NCI-H82 (cell line): Measurements from ENCODE around the gene FSTL4.
A peak's percentile ranks its signal among the peaks of the same experiment; 100 is the strongest.

ENCODE experiments used
- DNase-seq: peaks from one replicate; lab custom pipeline; 2025; lab: John Stamatoyannopoulos, UW

Gene FSTL4

DNA sequence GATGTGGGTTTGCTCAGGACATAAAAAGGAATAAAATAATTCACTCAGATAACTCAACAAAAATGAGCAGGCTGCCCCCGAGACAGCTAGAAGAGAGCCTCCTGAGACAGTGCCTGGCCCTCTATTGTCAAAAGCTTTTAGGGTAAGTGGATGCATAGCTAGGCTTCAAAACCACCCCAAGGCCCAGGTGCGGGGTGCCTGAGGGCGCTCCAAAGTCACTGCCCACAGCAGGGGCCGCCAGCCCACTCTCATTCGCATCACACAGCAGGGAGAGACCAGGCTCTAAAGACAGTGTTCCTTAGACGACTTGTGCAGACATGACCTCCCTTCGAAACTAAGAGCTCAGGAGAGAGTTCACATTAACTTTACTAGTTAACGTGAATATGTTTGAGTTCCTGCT, 271.5 kb downstream of the FSTL4 start:
- no peak for DNase-seq

- no peak for DNase-seq
These were observed 272.2 kb downstream of the FSTL4 start for GRCh38 chr5:133340002-133340755.

GRCh38 chr5:133338504-133339355, 273.6 kb downstream of the FSTL4 start:
- no peak for DNase-seq

GRCh38 chr5:133337795-133338445, 274.4 kb downstream of the FSTL4 start:
- no peak for DNase-seq

DNA sequence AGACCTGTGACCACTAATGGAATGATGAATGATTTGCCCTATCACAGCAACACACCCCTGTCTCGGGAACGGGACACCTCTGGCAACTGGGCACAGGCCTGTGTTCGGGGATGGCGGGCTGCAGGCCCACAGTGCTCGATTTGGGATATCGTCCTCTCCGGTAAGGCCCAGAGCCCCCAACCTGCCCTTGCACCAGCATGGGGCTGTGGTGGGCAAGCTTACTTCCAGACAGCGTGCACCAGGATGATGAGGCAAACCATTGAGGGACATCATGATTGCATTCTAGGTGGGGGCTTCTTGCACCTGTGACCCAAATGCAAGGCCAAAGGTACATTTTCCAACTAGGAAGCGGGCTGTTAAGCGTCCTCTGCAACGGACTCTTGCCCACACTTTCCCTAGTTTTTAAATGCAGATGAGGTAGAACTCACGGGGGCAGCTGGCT, 275.4 kb downstream of the FSTL4 start:
- DNase-seq: no peak

DNA sequence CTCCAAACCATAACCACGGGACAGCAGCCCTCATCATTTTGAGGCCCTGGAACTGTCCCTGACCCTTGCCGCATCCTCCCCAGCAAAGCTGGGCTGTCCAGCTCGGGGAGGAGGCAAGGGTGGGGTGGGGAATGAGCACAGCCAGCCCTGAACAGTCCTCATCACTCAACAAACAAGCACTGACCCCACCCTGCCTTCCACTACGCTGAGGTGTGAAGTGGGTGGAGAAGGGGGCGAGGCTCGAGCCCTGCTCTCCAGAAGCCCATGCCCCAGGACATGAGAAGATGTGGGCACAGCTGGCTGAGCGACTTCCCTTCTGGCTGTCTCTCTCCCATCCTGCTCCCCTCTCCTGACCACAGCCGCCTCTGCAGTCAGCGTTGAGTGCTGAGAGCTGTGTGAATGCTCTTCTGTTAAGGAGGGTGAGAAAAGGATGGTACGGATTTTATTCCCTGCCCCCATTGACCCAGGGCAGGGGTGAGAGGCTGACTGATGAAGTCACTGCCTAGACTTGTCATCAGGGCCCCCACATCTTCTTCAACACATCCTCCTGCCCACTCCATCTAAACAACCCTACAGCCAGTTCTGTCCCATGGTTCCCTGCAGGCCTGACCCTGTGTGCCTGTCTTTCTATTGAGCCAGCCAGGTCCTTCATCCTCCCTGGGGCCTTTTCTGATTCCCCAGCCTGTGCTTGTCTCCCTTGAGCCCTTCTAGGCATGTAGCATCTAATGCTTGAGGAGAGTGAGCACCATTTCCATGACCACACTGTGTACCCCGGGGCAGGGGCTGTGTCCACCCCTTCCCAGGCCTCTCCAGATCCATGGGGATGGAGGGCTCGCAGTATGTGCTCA, 276.0 kb downstream of the FSTL4 start:
- no peak for DNase-seq

DNA sequence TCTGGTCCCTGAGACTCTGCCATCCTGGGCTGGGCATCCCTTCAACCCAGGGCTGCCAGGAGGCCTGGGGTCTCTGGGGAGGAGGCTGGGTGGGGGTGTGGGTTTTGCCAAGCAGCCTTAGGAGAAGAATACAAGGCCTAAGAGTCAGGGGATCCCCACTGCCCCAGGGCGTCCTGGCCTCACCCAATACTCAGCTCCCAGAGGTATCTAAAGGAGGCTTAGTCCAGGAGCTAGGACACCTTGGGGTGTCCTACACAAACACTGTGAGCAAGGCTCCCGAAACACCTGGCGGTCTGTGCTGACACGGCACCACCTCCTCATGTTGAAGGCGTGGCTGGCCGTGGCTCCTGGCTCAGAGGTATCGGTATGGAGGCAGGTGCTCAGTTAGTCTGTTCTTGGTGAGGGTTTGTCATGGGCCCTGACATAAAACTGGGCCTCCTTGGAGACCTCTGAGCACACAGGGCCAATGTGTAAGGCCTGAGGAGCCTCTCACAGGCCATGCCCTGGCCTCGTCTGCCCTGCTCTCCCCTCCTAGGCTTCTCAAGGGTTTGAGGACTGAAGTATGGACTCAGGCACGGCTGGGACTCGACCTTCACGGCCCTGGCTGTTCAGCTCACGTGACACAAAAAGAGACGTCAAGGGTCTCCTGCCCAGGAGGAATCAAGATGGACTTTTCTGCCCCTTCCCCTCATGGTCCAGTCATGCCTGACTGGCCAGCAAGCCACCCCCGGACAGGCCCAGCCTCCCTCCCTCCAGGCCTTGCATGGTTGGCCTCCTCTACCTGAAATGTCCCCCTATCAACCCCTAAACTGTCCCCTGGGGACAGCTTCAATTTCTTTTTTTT, 277.3 kb downstream of the FSTL4 start:
- no peak for DNase-seq

DNA sequence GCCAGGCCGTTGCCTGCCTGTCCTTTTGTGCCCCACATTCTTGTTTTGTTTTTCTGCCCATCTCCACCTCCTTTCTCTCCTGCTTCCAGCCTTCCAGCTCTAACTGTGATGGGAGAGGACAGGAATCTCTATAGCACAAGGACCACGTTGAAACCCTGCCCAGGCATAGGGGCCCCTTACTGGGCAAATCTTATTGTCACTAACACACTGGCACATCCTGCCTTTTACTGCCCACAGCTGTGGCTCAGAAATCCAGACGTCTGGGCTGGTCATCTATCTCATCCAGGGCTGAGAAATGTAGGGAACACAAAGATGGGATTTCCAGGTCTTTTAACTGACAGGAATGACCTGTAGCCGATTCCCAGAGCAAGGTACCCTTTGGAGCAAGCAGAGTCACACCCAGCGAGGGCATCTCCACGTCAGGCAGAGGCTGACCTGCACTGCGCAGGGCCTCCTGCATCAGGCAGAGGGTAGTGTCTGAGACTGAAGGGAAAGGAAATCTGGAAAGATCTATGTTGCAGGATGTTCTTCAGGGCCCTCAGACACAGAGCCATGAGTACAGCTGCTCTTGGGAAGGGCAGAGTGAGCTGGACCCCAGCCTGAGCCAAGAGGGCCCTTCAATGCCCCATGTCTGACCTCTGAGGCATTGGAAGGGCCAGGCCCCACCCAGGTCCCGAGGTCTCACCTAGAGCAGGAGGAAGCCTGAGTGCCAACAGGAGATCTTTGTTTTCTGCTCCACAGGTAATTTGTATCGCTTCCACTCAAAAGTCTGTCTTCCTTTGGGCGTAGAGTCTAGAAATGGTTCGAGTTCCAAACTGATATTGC, 278.8 kb downstream of the FSTL4 start:
- no peak for DNase-seq

DNA sequence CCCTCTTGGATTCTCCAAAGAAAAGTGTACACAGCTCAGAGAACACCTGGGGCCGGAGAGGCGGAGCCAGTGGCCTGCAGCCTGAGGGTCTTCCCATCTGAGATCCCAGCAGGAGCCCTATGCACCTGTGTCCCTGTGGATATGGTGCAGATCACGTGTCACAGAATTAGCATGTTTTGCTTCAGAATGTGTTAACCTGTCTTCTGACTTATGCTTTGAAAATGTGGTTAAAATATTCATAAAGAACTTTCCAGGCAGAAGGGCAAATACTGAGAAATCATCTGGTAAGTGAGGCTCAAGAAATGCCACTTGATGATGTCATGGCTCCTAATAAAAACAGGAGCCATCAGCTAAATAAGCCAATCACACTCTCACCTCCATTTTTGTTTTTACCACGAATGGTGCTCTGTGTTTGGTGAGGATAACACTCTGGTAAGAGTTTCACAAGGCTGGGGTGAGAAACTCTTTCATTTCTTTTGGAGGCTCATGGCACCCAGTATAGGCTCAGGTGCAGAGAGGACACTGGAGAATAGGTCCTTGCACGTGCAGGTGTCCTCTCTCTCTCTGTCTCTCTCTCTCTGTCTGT, 279.8 kb downstream of the FSTL4 start:
- DNase-seq: no peak

DNA sequence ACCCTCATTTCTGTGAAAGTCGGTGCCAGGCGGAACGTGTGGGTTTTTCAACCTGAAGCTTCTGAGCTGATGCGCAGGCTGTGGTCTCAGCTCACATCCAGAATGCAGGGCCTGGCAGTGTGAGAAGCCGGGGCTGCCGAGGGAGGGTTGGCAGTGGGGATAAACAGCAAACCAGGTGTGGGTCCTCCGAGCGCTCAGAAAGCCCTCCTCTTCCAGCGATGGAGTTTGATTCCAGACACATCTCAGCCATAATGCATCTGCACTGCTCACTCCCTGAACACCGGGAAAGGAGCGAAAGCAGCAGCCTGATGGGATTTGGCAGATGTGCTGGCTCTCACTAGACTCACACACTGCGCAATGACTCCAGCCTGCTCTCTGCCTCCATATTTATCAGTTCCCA, 280.4 kb downstream of the FSTL4 start:
- peak; percentile 55 for DNase-seq

DNA sequence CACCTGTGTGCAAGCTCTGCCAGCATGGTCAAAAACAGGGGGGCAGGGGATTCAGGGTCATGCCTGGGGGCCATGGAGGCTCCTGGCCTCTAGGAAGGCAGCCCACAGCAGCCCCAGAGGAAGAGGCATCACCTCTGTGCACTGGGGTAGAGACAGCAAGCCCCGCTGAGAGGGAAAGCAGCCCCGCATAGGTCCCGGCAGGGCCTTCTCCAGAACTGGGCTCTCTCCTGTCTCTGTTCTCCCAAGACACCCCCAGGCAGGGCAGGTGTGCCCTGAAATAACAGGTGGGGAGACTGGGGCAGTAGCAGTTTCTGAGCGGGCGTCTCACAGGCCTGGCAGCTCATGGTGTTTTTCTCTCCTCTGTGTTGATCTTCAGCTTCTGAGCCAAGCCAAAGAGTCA, 281.4 kb downstream of the FSTL4 start:
- no peak for DNase-seq

DNA sequence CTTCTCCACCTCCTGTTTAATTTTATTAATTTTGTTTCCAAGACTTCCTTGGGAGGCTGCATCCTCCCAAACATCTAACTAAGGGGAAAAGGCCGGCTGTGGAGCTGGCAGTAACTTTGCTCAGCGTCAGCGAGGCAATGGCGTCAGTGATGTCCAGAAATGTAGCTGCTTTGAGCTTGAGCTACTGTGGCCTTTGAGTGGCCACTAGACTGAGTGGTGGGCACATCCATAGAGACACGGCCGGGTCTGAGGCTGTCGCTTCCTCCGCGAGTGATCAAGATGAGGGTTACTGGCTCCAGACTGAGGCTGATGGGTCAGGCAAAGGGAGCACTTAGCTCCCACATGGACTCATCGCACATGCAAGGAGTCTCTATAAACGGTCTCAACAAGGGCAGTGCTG, 283.5 kb downstream of the FSTL4 start:
- DNase-seq: no peak

- no peak for DNase-seq
These were observed 284.4 kb downstream of the FSTL4 start for GRCh38 chr5:133327946-133328401.

DNA sequence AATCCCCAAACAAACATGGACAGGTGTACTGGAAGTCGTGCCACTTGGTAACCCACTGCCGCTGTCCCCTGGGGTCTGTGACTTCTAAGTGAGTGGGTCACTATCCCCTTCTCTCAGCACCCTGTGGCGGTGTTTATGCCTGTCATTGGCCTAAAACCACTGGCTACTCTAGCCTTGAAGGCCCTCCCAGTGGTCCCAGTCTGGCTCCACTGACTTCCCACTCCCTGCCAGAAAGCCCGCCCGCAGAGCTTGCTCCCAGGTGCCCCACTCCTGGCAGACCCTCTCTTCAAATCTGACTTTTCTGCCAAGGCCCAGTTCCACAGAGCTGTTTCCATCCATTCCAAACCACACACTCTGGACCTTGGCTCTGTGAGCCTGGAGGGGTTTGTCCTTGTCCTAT, 286.0 kb downstream of the FSTL4 start:
- no peak for DNase-seq

DNA sequence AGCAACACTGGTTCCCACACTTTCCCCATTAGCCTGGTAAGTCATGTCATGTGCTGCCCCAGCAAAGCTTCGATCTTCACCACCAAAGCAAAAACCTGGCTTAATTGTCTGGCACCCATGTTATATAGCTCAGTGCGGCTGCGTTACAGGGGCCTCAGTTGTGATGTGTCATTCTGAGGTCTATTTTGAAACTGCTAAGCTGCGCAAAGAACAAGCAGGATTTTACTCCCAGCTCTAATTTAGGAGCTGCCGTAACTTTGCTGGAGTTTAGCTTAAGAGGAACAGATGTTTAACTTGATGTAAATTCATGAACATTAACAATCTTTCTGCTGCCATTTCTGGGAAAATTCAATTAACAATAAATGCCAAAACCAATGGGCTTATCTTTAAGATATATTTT, 286.5 kb downstream of the FSTL4 start:
- DNase-seq: no peak

- no peak for DNase-seq
These were observed 287.4 kb downstream of the FSTL4 start for GRCh38 chr5:133324926-133325325.

- DNase-seq: no peak
These were observed 288.6 kb downstream of the FSTL4 start for GRCh38 chr5:133323494-133324457.

DNA sequence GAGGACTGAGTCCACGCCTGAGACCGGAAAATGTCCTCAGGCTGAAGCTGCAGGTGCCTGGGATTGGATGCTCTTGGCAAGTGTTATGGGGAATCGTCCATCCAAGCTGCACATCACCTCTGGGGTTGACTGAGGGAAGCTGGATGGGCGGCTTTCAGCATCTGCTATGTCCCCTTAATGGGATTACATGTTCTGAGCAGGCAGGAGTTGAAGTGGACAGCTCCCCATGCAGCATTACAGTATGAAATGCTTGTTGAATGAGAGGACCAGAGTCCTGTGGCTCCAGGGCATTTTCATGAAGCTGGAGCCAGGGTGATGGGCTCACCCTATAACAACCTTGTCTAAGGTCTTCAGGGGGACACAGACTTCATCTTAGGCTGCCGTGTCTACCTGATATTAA, 289.6 kb downstream of the FSTL4 start:
- peak; percentile 88 for DNase-seq
